ENCODE measurements around the gene POR. TPM values are rescaled to one million over a fixed set of nuclear protein-coding genes. Genes with fewer than 3 reads are reported as not detected.
"Not testable (repeated sequence)": the region's sequence is repeated elsewhere in the genome, so short reads cannot be mapped to it uniquely, and the experiment has no call there.

POR gene
- total RNA-seq, 4 donors from 2014 or later: 66.6 to 244 (median 107) TPM

- whole genome bisulfite sequencing, 2 donors: 83 to 88% methylated on average over 9 of the region's 9 CpGs
- no peak overlapping the region for H3K4me3 ChIP-seq
- DNase-seq (ENCODE audit: low spot score in 2 of 2): no peak
- no peaks in the 10 kb centered on the region for H3K36me3 ChIP-seq
- peaks cover 0 to 9% (median 6%) of the 10 kb centered on the region in 4 donors for H3K4me1 ChIP-seq
- no peaks in the 10 kb centered on the region for H3K27me3 ChIP-seq
- no peak overlapping the region for H3K27ac ChIP-seq
- TF ChIP-seq EP300 (IDR thresholded peaks at IDR 0.05): no peak
- no peak for TF ChIP-seq CTCF (IDR thresholded peaks at IDR 0.05)
- TF ChIP-seq POLR2A (IDR thresholded peaks at IDR 0.05): no peak
- H3K9me3 ChIP-seq: no peaks in the 10 kb centered on the region
Observed at GRCh38 chr7:75900617-75901315, 14.2 kb upstream of the POR start.

- DNase-seq (ENCODE audit: low spot score in 2 of 2): peak; percentile 65 to 74
- WGBS, 2 donors: 27% methylated on average over 15 to 17 of the region's 17 CpGs
- Histone ChIP-seq H3K4me1 (peaks cover 0 to 26% (median 10%) of the 10 kb centered on the region in 4 donors), H3K36me3 (no peaks in the 10 kb centered on the region), H3K27ac (peak overlapping the region; percentile 56 to 89 (median 70)), H3K4me3 (no peak overlapping the region), H3K27me3 (no peaks in the 10 kb centered on the region), H3K9me3 (no peaks in the 10 kb centered on the region)
- TF ChIP-seq POLR2A (IDR thresholded peaks at IDR 0.05) (no peak), EP300 (IDR thresholded peaks at IDR 0.05) (peak; percentile 58 to 89), CTCF (IDR thresholded peaks at IDR 0.05) (no peak)
Observed at GRCh38 chr7:75905785-75906604, 9.0 kb upstream of the POR start.

GRCh38 chr7:75906991-75907667, 7.8 kb upstream of the POR start:
- Histone ChIP-seq H3K27me3 (no peaks in the 10 kb centered on the region), H3K27ac (peak overlapping the region in 2 of 4 donors; percentile 41 to 80), H3K36me3 (no peaks in the 10 kb centered on the region), H3K4me1 (peaks cover 0 to 26% (median 10%) of the 10 kb centered on the region in 4 donors), H3K9me3 (no peaks in the 10 kb centered on the region), H3K4me3 (no peak overlapping the region)
- WGBS, 2 donors: 68 to 70% methylated on average over 10 of the region's 10 CpGs
- TF ChIP-seq POLR2A (IDR thresholded peaks at IDR 0.05): no peak
- no peak for TF ChIP-seq EP300 (IDR thresholded peaks at IDR 0.05)
- TF ChIP-seq CTCF (IDR thresholded peaks at IDR 0.05): no peak
- DNase-seq (ENCODE audit: low spot score in 2 of 2): no peak

GRCh38 chr7:75907668-75908039, 7.3 kb upstream of the POR start:
- H3K36me3 ChIP-seq; H3K4me3 ChIP-seq; H3K27me3 ChIP-seq; H3K9me3 ChIP-seq; DNase-seq (ENCODE audit: low spot score in 2 of 2): not testable (repeated sequence)
- Histone ChIP-seq H3K27ac (peak overlapping the region in 2 of 4 donors; percentile 41 to 54), H3K4me1 (peaks cover 0 to 26% (median 10%) of the 10 kb centered on the region in 4 donors)
- 96 to 97% methylated on average over 9 of the region's 9 CpGs for WGBS, 2 donors

GRCh38 chr7:75909521-75910132, 5.3 kb upstream of the POR start:
- no peak for DNase-seq (ENCODE audit: low spot score in 2 of 2)
- H3K4me1 ChIP-seq: peaks cover 0 to 34% (median 10%) of the 10 kb centered on the region in 4 donors
- H3K9me3 ChIP-seq: no peaks in the 10 kb centered on the region
- H3K4me3 ChIP-seq: no peak overlapping the region
- H3K36me3 ChIP-seq: no peaks in the 10 kb centered on the region
- H3K27ac ChIP-seq: no peak overlapping the region
- WGBS, 2 donors: 86 to 90% methylated on average over 5 of the region's 5 CpGs
- TF ChIP-seq POLR2A (IDR thresholded peaks at IDR 0.05) (no peak), CTCF (IDR thresholded peaks at IDR 0.05) (no peak), EP300 (IDR thresholded peaks at IDR 0.05) (no peak)
- no peaks in the 10 kb centered on the region for H3K27me3 ChIP-seq

- WGBS, 2 donors: 79 to 81% methylated on average over 12 of the region's 12 CpGs
- H3K27me3 ChIP-seq; H3K27ac ChIP-seq; H3K9me3 ChIP-seq; DNase-seq (ENCODE audit: low spot score in 2 of 2); H3K36me3 ChIP-seq; H3K4me3 ChIP-seq: not testable (repeated sequence)
- peaks cover 0 to 28% (median 2%) of the 10 kb centered on the region in 4 donors for H3K4me1 ChIP-seq
Observed at GRCh38 chr7:75911186-75911585, 3.8 kb upstream of the POR start.
